ENCODE results near the gene SRXN1. TPM values are rescaled to one million over a fixed set of nuclear protein-coding genes. Genes with fewer than 3 reads are reported as not detected.
A peak's percentile ranks its signal among the peaks of the same experiment; 100 is the strongest.

Gene SRXN1
- total RNA-seq, 1 donor from 2014 or later, result 24.1 TPM

- Mint-ChIP-seq H3K27me3 (peaks cover 53% of the 10 kb centered on the region), H3K4me3 (no peak overlapping the region), H3K4me1 (peaks cover 2% of the 10 kb centered on the region), H3K9me3 (no peaks in the 10 kb centered on the region), H3K27ac (no peak overlapping the region), H3K36me3 (ENCODE audit: low read depth) (no peaks in the 10 kb centered on the region)
- no peak for DNase-seq
- intact Hi-C loops (cut with micrococcal nuclease), result no loop called here
Measured at GRCh38 chr20:668050-668449, 15.1 kb upstream of the SRXN1 start.

GRCh38 chr20:667351-668034 lies 14.5 kb upstream of the SRXN1 start:
- Mint-ChIP-seq H3K4me1 (peaks cover 7% of the 10 kb centered on the region), H3K27me3 (peaks cover 54% of the 10 kb centered on the region), H3K27ac (no peak overlapping the region), H3K4me3 (no peak overlapping the region), H3K36me3 (ENCODE audit: low read depth) (no peaks in the 10 kb centered on the region), H3K9me3 (no peaks in the 10 kb centered on the region)
- peak; percentile 89 for DNase-seq
- intact Hi-C loops (cut with micrococcal nuclease), result loop anchor here (1.0 kb wide), 1 partner anchor 106 kb away; no protein-coding TSS in a partner anchor

DNA sequence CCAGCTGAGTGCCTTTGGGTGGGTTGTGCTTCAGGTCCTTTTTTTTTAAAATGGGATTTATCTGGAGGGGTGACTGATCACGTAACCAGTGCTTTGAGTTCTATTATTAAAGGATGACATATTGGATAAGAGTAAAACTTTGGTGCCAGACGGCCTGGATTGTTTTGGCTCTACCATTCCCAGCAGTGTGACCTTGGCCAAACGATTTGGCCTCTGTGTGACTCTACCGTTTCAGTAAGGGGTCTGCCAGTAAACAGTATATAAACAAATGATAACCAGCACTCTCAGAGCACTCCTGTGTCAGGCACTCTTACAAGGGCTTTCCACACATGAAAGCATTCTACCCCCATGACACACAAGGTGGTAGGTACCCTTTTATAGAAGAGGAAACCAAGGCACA lies 13.9 kb upstream of the SRXN1 start:
- H3K9me3 Mint-ChIP-seq, result no peaks in the 10 kb centered on the region
- H3K36me3 Mint-ChIP-seq (ENCODE audit: low read depth), result no peaks in the 10 kb centered on the region
- intact Hi-C loops (cut with micrococcal nuclease), result loop anchor here (1.0 kb wide), 1 partner anchor 106 kb away; no protein-coding TSS in a partner anchor
- no peak for DNase-seq
- no peak overlapping the region for H3K4me3 Mint-ChIP-seq
- peaks cover 53% of the 10 kb centered on the region for H3K27me3 Mint-ChIP-seq
- H3K27ac Mint-ChIP-seq, result no peak overlapping the region
- peaks cover 7% of the 10 kb centered on the region for H3K4me1 Mint-ChIP-seq

DNA sequence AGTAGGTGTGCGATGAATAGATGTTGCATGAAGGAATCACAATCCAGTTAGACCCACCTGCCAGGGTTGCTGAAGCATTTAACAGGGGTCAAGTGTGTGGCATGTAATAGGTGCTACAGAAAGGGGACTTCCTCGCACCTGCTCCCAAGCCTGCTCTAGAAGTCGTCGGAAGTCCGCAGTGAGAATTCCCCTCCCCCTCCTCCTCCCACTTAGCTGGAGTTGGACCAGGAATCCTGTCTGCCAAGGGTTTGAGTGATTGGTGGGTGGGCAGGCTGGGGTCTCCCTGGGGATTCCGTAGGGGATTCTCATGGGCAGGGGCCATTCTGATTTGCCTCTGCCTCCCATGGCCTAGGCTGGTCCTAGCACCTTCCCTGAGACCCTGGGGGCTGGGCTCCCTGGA lies 12.3 kb upstream of the SRXN1 start:
- no peak overlapping the region for H3K27ac Mint-ChIP-seq
- no peak overlapping the region for H3K4me3 Mint-ChIP-seq
- peaks cover 53% of the 10 kb centered on the region for H3K27me3 Mint-ChIP-seq
- H3K9me3 Mint-ChIP-seq, result no peaks in the 10 kb centered on the region
- DNase-seq, result no peak
- intact Hi-C loops (cut with micrococcal nuclease), result no loop called here
- H3K36me3 Mint-ChIP-seq (ENCODE audit: low read depth), result no peaks in the 10 kb centered on the region
- H3K4me1 Mint-ChIP-seq, result peaks cover 11% of the 10 kb centered on the region

DNA sequence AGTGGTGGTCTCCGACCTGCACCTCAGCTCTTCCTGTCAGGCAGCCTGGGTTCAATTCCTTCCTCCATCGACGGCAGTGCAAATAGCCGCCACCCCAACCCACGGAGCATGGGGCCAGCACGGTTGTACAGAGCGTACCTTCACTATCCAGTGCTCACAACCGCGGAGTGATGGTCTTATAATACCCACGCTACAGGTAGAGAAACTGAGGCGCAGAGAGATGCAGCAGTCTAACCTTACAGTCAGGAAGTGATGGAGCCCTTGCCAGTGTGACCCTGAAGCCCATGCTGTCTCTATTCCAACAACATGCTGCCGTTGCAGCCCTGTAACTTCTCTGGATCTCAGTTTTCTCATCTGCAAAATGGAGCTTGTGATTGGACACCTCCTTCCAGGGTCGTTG lies 11.6 kb upstream of the SRXN1 start:
- intact Hi-C loops (cut with micrococcal nuclease), result no loop called here
- Mint-ChIP-seq H3K4me1 (peaks cover 11% of the 10 kb centered on the region), H3K9me3 (no peaks in the 10 kb centered on the region), H3K27ac (peak overlapping the region; percentile 48), H3K36me3 (ENCODE audit: low read depth) (no peaks in the 10 kb centered on the region), H3K27me3 (peaks cover 57% of the 10 kb centered on the region), H3K4me3 (no peak overlapping the region)
- DNase-seq, result no peak

DNA sequence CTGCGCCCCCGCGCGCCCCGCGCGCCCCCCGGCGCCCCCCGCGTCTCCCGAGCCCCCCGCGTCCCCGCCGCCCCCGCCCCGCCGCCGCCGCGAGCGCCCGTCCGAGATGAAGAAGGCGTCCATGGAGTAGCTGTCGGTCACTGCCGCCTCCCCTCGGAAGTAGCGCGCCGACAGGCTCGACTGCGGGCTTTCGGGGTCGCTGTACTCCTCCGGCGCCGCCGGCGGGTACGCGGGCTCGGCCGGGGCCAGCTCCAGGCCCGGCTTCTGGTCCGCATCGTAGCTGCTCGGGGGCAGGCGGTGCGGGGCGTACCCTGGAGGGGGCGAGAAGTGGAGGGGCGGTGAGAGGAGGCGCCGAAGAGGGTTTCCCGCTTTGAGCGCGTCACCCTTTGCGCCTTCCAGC lies 11.2 kb upstream of the SRXN1 start:
- Mint-ChIP-seq H3K36me3 (ENCODE audit: low read depth) (no peaks in the 10 kb centered on the region), H3K4me3 (no peak overlapping the region), H3K9me3 (no peaks in the 10 kb centered on the region), H3K27me3 (peaks cover 61% of the 10 kb centered on the region), H3K27ac (no peak overlapping the region), H3K4me1 (peaks cover 11% of the 10 kb centered on the region)
- no peak for DNase-seq
- intact Hi-C loops (cut with micrococcal nuclease), result no loop called here

GRCh38 chr20:663315-664090 lies 10.5 kb upstream of the SRXN1 start:
- Mint-ChIP-seq H3K4me3 (no peak overlapping the region), H3K27ac (no peak overlapping the region), H3K36me3 (ENCODE audit: low read depth) (no peaks in the 10 kb centered on the region), H3K9me3 (no peaks in the 10 kb centered on the region), H3K27me3 (peaks cover 64% of the 10 kb centered on the region), H3K4me1 (peaks cover 11% of the 10 kb centered on the region)
- DNase-seq, result peak; percentile 70
- intact Hi-C loops (cut with micrococcal nuclease), result no loop called here

GRCh38 chr20:662277-663192 lies 9.5 kb upstream of the SRXN1 start:
- H3K4me3 Mint-ChIP-seq, result no peak overlapping the region
- no peaks in the 10 kb centered on the region for H3K36me3 Mint-ChIP-seq (ENCODE audit: low read depth)
- intact Hi-C loops (cut with micrococcal nuclease), result no loop called here
- H3K9me3 Mint-ChIP-seq, result no peaks in the 10 kb centered on the region
- peaks cover 68% of the 10 kb centered on the region for H3K27me3 Mint-ChIP-seq
- DNase-seq, result no peak
- peak overlapping the region; percentile 58 for H3K27ac Mint-ChIP-seq
- H3K4me1 Mint-ChIP-seq, result peaks cover 11% of the 10 kb centered on the region

- Mint-ChIP-seq H3K9me3 (no peaks in the 10 kb centered on the region), H3K27ac (no peak overlapping the region), H3K36me3 (ENCODE audit: low read depth) (no peaks in the 10 kb centered on the region), H3K4me1 (peaks cover 11% of the 10 kb centered on the region), H3K27me3 (peaks cover 70% of the 10 kb centered on the region), H3K4me3 (no peak overlapping the region)
- no peak for DNase-seq
- intact Hi-C loops (cut with micrococcal nuclease), result no loop called here
Measured at GRCh38 chr20:661474-662270, 8.7 kb upstream of the SRXN1 start.

GRCh38 chr20:658731-659291 lies 5.8 kb upstream of the SRXN1 start:
- no peaks in the 10 kb centered on the region for H3K36me3 Mint-ChIP-seq (ENCODE audit: low read depth)
- peaks cover 17% of the 10 kb centered on the region for H3K4me1 Mint-ChIP-seq

GRCh38 chr20:658202-658601 lies 5.2 kb upstream of the SRXN1 start:
- intact Hi-C loops (cut with micrococcal nuclease), result no loop called here
- Mint-ChIP-seq H3K27me3 (peaks cover 73% of the 10 kb centered on the region), H3K36me3 (ENCODE audit: low read depth) (no peaks in the 10 kb centered on the region), H3K4me3 (no peak overlapping the region), H3K4me1 (peaks cover 21% of the 10 kb centered on the region), H3K9me3 (no peaks in the 10 kb centered on the region), H3K27ac (no peak overlapping the region)
- DNase-seq, result no peak

More at GRCh38 chr20:658731-659291, 5.8 kb upstream of the SRXN1 start:
- no peak for DNase-seq
- peaks cover 74% of the 10 kb centered on the region for H3K27me3 Mint-ChIP-seq
- intact Hi-C loops (cut with micrococcal nuclease), result no loop called here
- no peak overlapping the region for H3K4me3 Mint-ChIP-seq
- no peak overlapping the region for H3K27ac Mint-ChIP-seq
- H3K9me3 Mint-ChIP-seq, result no peaks in the 10 kb centered on the region

GRCh38 chr20:655726-656624 lies 3.0 kb upstream of the SRXN1 start:
- Mint-ChIP-seq H3K27ac (no peak overlapping the region), H3K4me1 (peaks cover 29% of the 10 kb centered on the region), H3K4me3 (no peak overlapping the region), H3K36me3 (ENCODE audit: low read depth) (peaks cover 8% of the 10 kb centered on the region), H3K9me3 (no peaks in the 10 kb centered on the region), H3K27me3 (peaks cover 53% of the 10 kb centered on the region)
- intact Hi-C loops (cut with micrococcal nuclease), result no loop called here
- no peak for DNase-seq
